Stimulated activated CD4-positive, alpha-beta T cell treated with anti-CD3 and anti-CD28 coated beads, Interleukin-15, amount 100 ng/mL, for 24 hours (primary cell): ENCODE results near the gene NDUFS8.

Experiments
- DNase-seq: peaks from one replicate; pipeline ENCODE4 v3.0.0-alpha.2; 2020

The NDUFS8 gene

GRCh38 chr11:68016904-68017817 is 13.3 kb upstream of the NDUFS8 start:
- DNase-seq = no peak

GRCh38 chr11:68017980-68018729 is 12.3 kb upstream of the NDUFS8 start:
- no peak for DNase-seq

- no peak for DNase-seq
These were observed 11.7 kb upstream of the NDUFS8 start for GRCh38 chr11:68018730-68019190.

- DNase-seq = no peak
These were observed 11.0 kb upstream of the NDUFS8 start for GRCh38 chr11:68019486-68019885.

- no peak for DNase-seq
These were observed 9.9 kb upstream of the NDUFS8 start for GRCh38 chr11:68020575-68020974.

- DNase-seq = no peak
These were observed 9.2 kb upstream of the NDUFS8 start for GRCh38 chr11:68021167-68021787.

- DNase-seq = no peak
These were observed 8.0 kb upstream of the NDUFS8 start for GRCh38 chr11:68022531-68022930.

GRCh38 chr11:68024508-68024907 is 6.0 kb upstream of the NDUFS8 start:
- no peak for DNase-seq

- no peak for DNase-seq
These were observed 5.4 kb upstream of the NDUFS8 start for GRCh38 chr11:68025047-68025446.

GRCh38 chr11:68026391-68027105 is 3.9 kb upstream of the NDUFS8 start:
- DNase-seq = no peak

- no peak for DNase-seq
These were observed 2.8 kb upstream of the NDUFS8 start for GRCh38 chr11:68027667-68028066.

- no peak for DNase-seq
These were observed 1.5 kb upstream of the NDUFS8 start for GRCh38 chr11:68028802-68029545.

GRCh38 chr11:68031144-68031464 is 623 bp downstream of the NDUFS8 start:
- peak; percentile 31 for DNase-seq

GRCh38 chr11:68032003-68032402 is 1.5 kb downstream of the NDUFS8 start:
- no peak for DNase-seq

GRCh38 chr11:68032997-68033707 is 2.7 kb downstream of the NDUFS8 start:
- DNase-seq = no peak

- DNase-seq = no peak
These were observed 3.2 kb downstream of the NDUFS8 start for GRCh38 chr11:68033708-68034045.

GRCh38 chr11:68035266-68035876 is 4.9 kb downstream of the NDUFS8 start:
- DNase-seq = no peak

- no peak for DNase-seq
These were observed 5.7 kb downstream of the NDUFS8 start for GRCh38 chr11:68036141-68036716.

GRCh38 chr11:68036717-68037239 is 6.3 kb downstream of the NDUFS8 start:
- DNase-seq = no peak

- DNase-seq = no peak
These were observed 7.1 kb downstream of the NDUFS8 start for GRCh38 chr11:68037411-68038225.
